ENCODE data around the gene SAMD1. TPM values are rescaled to one million over a fixed set of nuclear protein-coding genes. Genes with fewer than 3 reads are reported as not detected.

The SAMD1 gene
- total RNA-seq, 1 donor = 27.9 TPM

DNA sequence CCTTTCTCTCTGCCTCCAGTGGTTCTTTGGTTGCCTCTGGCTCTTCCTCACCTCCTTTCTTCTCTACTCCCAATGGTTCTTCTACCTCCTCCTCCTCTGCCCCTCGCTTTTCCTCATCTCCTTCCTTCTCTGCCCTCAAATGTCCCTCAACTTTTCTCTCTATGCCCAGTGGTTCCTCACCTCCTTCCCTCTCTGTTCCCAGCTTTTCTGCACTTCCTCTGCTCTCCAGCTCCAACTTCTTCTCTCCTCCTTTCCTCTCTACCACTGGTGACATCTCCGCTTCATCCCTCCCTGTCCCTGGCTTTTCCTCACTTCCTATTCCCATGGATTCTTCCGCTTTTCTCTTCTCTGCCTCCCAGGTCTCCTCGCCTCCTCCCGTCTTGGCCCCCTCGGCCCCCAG, 36.5 kb downstream of the SAMD1 start:
- no peaks in the 10 kb centered on the region for H3K79me2 ChIP-seq (ENCODE audit: insufficient read depth, low read length)
- TF ChIP-seq, protein P1, sequence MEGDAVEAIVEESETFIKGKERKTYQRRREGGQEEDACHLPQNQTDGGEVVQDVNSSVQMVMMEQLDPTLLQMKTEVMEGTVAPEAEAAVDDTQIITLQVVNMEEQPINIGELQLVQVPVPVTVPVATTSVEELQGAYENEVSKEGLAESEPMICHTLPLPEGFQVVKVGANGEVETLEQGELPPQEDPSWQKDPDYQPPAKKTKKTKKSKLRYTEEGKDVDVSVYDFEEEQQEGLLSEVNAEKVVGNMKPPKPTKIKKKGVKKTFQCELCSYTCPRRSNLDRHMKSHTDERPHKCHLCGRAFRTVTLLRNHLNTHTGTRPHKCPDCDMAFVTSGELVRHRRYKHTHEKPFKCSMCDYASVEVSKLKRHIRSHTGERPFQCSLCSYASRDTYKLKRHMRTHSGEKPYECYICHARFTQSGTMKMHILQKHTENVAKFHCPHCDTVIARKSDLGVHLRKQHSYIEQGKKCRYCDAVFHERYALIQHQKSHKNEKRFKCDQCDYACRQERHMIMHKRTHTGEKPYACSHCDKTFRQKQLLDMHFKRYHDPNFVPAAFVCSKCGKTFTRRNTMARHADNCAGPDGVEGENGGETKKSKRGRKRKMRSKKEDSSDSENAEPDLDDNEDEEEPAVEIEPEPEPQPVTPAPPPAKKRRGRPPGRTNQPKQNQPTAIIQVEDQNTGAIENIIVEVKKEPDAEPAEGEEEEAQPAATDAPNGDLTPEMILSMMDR (IDR thresholded peaks at IDR 0.05; ENCODE audit: extremely low read depth, low read depth, low read length) = no peak
- DNase-seq (ENCODE audit: insufficient read length, low spot score, missing footprints) = peak; percentile 43
- no peaks in the 10 kb centered on the region for H3K9me3 ChIP-seq (ENCODE audit: low read depth, low read length)
- H3K4me3 ChIP-seq (ENCODE audit: insufficient read depth, low read length) = no peak overlapping the region
- no peaks in the 10 kb centered on the region for H4K20me1 ChIP-seq (ENCODE audit: insufficient read depth, low read length)
- H3K4me1 ChIP-seq (ENCODE audit: insufficient read depth, low read length) = no peaks in the 10 kb centered on the region
- no peak overlapping the region for H2AFZ ChIP-seq (ENCODE audit: low read length)
- H3K4me2 ChIP-seq (ENCODE audit: insufficient read depth, low read length) = no peak overlapping the region
- peaks cover 13% of the 10 kb centered on the region for H3K27me3 ChIP-seq (ENCODE audit: insufficient read depth, low read length)
- H3K27ac ChIP-seq (ENCODE audit: low read depth, low read length) = no peak overlapping the region
- H3K36me3 ChIP-seq (ENCODE audit: insufficient read depth, low read length) = no peaks in the 10 kb centered on the region

DNA sequence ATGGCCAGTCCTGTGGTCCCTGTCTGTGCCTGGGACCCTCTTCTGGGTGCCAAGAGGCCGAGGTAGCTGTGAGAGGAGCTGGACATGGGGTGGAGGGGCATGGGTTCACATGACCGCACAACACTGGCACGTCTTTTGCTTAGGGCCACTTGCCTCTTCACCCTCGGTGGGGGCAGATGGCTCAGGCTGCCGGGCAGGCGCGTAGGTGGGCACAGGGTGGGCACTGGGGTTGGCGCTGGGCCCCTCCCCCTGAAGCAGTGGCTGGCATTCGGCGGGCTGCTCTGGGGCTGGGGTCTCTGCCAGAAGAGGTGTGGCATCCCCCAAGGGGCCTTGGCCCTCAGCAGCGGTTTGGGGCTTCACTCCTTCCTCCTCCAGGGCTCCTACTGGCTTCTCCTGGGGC, 37.1 kb downstream of the SAMD1 start:
- Histone ChIP-seq H3K4me2 (ENCODE audit: insufficient read depth, low read length) (no peak overlapping the region), H3K79me2 (ENCODE audit: insufficient read depth, low read length) (no peaks in the 10 kb centered on the region), H3K4me3 (ENCODE audit: insufficient read depth, low read length) (no peak overlapping the region), H3K27me3 (ENCODE audit: insufficient read depth, low read length) (peaks cover 7% of the 10 kb centered on the region), H3K36me3 (ENCODE audit: insufficient read depth, low read length) (no peaks in the 10 kb centered on the region), H4K20me1 (ENCODE audit: insufficient read depth, low read length) (no peaks in the 10 kb centered on the region), H3K4me1 (ENCODE audit: insufficient read depth, low read length) (no peaks in the 10 kb centered on the region), H2AFZ (ENCODE audit: low read length) (no peak overlapping the region), H3K27ac (ENCODE audit: low read depth, low read length) (no peak overlapping the region), H3K9me3 (ENCODE audit: low read depth, low read length) (no peaks in the 10 kb centered on the region)
- DNase-seq (ENCODE audit: insufficient read length, low spot score, missing footprints) = no peak
- TF ChIP-seq, protein P1 (IDR thresholded peaks at IDR 0.05; ENCODE audit: extremely low read depth, low read depth, low read length) = no peak

DNA sequence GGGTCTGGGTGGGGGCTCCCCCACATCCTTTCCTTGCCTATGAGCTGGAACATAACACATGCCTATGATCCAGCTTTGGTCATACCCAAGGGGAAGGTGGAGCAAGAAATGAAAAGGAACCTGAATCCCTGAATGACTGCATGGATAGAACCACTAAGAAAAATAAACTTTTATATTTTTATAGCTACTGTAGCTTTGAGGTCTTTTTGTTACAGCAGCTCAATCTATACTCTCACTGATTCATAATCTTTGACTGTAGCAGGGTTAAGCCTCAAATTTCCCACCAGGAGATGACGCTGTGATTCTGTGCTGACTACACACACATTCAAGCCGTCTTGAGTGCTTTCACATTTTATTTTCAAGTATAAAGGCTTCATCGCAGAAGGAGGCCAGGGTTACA, 37.5 kb downstream of the SAMD1 start:
- DNase-seq (ENCODE audit: insufficient read length, low spot score, missing footprints) = peak; percentile 49
- Histone ChIP-seq H3K27ac (ENCODE audit: low read depth, low read length) (no peak overlapping the region), H4K20me1 (ENCODE audit: insufficient read depth, low read length) (no peaks in the 10 kb centered on the region), H3K9me3 (ENCODE audit: low read depth, low read length) (no peaks in the 10 kb centered on the region), H3K79me2 (ENCODE audit: insufficient read depth, low read length) (no peaks in the 10 kb centered on the region), H3K4me1 (ENCODE audit: insufficient read depth, low read length) (no peaks in the 10 kb centered on the region), H3K4me3 (ENCODE audit: insufficient read depth, low read length) (no peak overlapping the region), H2AFZ (ENCODE audit: low read length) (no peak overlapping the region), H3K36me3 (ENCODE audit: insufficient read depth, low read length) (no peaks in the 10 kb centered on the region), H3K4me2 (ENCODE audit: insufficient read depth, low read length) (no peak overlapping the region), H3K27me3 (ENCODE audit: insufficient read depth, low read length) (peaks cover 2% of the 10 kb centered on the region)
- TF ChIP-seq, protein P1 (IDR thresholded peaks at IDR 0.05; ENCODE audit: extremely low read depth, low read depth, low read length) = no peak

DNA sequence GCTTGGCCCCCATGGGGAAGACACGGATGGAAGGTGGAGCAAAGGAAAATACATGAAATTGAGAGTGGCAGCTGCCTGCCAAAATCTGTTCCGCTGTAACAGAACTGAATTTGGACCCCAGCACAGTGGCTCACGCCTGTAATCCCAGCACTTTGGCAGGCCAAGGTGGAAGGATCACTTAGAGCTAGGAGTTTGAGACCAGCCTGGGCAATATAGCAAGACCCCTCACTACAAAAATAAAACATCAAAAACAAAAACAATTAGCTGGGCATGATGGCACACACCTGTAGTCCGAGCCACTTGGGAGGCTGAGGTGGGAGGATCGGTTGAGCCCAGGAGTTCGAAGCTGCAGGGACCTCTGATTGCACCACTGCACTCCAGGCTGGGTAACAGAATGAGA, 38.1 kb downstream of the SAMD1 start:
- no peak overlapping the region for H2AFZ ChIP-seq (ENCODE audit: low read length)
- H3K4me2 ChIP-seq (ENCODE audit: insufficient read depth, low read length) = no peak overlapping the region
- no peaks in the 10 kb centered on the region for H3K79me2 ChIP-seq (ENCODE audit: insufficient read depth, low read length)
- DNase-seq (ENCODE audit: insufficient read length, low spot score, missing footprints) = no peak
- H3K4me3 ChIP-seq (ENCODE audit: insufficient read depth, low read length) = no peak overlapping the region
- no peak overlapping the region for H3K27ac ChIP-seq (ENCODE audit: low read depth, low read length)
- no peaks in the 10 kb centered on the region for H3K27me3 ChIP-seq (ENCODE audit: insufficient read depth, low read length)
- H3K36me3 ChIP-seq (ENCODE audit: insufficient read depth, low read length) = no peaks in the 10 kb centered on the region
- no peaks in the 10 kb centered on the region for H3K9me3 ChIP-seq (ENCODE audit: low read depth, low read length)
- TF ChIP-seq, protein P1 (IDR thresholded peaks at IDR 0.05; ENCODE audit: extremely low read depth, low read depth, low read length) = no peak
- H4K20me1 ChIP-seq (ENCODE audit: insufficient read depth, low read length) = no peaks in the 10 kb centered on the region
- H3K4me1 ChIP-seq (ENCODE audit: insufficient read depth, low read length) = no peaks in the 10 kb centered on the region

All from osteoblast (primary cell).